HG02759 (cell line): ENCODE data around the gene PTPRN2.
"Not testable (repeated sequence)": the region's sequence is repeated elsewhere in the genome, so short reads cannot be mapped to it uniquely, and the experiment has no call there.

Experiments
- ATAC-seq: cut with Tn5 transposase; IDR thresholded peaks from one replicate; pipeline ENCODE4 v1.9.1; 2021; ENCODE audit warnings: mild to moderate bottlenecking, moderate library complexity; ENCODE audit not compliant: unreplicated experiment

The PTPRN2 gene

DNA sequence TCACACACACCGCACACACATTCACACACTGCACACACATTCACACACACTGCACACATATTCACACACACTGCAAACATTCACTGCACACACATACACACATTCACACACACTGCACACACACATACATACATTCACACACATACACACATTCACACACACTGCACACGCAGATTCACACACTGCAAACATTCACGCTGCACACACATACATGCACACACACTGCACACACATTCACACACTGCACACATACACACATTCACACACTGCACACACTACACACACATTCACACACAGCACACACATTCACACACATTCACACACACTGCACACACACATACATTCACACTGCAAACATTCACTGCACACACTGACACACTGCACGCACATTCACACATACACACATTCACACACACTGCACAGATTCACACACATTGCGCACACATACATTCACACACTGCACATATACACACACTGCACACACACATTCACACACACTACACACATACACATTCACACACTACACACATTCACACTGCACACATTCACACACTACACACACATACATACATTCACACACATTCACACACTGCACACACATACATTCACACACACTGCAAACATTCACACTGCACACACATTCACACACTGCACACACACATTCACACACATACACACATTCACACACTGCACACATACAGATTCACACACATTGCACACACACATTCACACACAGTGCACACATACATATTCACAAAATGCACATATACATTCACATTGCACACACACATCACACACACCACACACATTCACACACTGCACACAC, 325.1 kb downstream of the PTPRN2 start:
- ATAC-seq: no peak

DNA sequence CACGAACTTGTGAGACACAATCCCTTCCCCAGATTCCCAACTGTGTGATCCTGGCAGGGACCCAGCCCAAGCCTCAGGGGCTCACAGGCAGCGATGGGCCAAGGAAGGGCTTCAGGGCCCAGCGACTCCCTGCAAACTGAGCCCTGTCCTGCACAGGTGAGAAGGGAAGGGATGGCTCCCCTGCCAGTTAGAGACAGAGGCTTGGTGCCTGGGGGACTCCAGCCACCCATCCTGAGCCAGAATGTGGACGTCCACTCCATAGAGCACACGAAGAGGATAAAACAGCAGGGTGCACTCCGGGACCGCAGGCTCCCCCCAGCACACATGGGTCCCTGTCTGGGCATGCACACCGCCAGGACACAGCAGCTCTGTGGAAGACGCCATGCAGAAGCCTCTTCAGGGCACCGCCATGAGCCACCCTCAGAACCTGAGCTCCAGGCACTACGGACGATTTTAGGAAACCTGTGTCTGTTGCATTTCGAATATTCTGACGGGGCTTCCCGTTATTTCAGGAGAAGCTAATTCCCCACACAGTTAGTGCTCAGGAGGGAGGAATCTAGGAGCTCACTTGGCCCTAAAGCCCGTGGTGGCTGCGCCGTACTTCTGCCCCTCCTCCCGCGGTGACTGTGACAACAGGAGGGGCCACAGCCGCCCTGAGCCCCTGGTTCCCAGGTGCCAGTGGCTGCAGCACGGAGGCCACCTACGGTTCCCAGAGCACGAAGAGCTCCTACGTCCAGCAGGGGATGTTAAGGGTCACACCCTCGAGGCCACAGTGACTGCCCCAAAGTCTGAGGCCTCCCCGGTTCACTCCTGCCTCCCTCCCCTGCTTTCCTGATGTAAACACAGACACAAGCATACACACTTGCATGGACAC, 326.0 kb downstream of the PTPRN2 start:
- ATAC-seq: no peak

DNA sequence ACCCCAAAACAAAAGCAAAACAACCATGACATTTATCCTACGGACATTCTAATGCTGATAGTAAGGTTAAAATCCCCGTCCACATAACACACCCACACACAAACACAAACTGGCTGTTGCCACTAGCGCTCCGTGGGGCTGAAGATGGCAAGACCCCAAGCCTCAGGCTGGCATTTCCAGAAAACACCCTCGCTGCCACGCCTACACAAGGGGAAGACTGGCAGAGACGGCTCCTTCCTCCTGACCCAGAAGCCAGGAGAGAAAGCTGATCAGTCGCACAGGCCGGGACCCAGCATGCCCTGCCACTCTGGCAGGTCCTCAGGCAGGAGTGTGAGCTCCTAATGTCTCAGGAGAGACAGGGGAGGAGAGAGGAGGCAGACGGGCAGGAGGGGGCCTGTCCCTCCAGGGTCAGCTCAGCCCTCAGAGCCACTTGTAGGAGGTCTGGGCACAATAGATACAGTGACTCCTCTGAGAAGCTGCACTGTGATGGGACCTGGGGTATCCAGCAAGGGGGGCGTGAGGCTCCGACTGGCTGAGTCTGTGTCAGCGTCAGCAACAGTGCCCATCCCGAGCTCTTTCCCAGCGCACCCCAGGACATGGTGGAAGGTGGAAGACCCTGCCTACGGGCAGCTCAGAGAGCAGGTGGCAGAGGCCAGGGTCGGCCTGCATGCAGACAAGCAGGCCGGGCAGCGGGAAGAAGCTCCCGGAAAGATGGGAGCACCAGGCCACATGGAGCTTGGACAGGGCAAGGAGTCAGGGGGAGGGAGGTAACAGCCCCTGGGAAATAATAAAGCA, 326.9 kb downstream of the PTPRN2 start:
- ATAC-seq: no peak

DNA sequence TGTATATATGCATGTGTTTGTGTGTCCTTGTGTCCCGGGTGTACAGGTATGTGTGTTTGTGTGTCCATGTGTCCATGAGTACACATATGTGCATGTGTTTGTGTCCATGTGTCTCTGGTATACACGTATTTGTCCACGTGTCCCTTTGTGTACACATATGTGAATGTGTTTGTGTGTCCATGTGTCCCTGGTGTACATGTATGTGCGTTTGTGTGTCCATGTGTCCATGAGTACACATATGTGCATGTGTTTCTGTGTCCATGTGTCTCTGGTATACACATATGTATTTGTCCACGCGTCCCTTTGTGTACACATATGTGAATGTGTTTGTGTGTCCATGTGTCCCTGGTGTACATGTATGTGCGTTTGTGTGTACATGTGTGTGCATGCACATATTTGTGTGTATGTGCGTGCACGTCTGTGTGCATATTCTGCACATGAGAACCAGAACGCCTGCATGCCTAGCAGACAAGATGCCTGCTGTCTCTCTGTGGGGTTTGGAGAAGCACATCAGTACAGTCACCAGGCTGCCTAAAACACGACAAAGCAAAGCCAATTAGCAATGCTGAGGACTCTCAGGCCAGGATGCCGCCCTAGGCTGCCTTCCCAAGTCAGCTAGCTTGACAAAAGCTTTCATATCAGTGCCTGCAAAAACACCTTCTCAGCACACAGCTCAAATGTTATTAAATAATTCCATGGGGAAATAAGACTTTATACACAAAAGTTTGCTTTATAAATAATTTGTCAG, 327.8 kb downstream of the PTPRN2 start:
- ATAC-seq: no peak

DNA sequence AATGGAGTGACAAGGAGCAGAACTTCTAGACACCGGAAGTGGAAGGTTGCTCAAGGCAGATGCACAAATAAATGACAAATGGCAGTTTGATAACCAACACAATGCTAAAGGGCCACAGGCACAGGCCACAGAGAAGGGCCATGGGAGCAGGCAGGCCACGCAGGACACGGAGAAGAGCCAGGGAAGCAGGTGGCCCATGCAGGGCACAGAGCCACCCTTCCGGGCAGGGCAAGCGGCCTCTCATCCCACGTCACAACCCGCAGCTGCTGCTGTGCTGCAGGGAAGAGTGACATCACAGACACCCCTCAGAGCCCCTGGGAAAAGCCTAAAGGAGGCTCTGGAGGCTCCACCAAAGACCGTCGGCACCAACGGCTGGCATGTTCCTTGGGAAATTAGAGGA, 328.5 kb downstream of the PTPRN2 start:
- no peak for ATAC-seq

DNA sequence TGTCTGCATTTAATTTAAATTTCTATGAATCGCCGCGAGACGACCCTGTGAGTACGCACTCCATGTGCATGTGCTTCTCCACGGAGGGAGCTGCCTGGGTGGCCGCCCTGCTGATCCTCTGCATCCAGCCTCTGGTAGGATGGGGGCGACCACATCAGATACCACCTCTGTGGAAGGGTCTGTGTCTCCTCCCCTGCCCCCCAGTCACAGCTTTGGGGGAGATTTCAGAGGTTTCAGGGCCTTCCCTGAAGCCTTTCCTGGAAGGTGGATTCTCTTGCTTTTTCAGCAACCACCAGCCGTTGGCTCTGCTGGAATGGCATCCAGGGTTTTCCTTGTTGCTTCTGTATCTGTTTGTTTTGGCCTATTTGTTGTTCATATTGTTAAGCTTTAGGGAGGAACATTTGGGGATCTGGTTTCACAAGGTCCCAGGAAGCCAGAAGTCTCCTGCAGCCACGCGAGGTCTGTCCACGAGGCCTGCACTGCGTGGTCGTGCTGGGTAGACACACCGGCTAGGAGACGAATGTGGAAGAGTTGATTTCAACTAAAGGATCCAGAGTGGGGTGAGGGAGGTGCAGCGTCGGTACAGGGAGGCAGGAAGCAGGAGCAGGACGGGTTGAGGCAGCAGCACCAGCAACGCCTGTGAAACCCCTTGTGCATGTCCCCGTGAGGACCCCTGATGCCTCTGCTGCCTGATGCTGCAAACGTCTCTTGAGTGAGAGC, 329.1 kb downstream of the PTPRN2 start:
- no peak for ATAC-seq

DNA sequence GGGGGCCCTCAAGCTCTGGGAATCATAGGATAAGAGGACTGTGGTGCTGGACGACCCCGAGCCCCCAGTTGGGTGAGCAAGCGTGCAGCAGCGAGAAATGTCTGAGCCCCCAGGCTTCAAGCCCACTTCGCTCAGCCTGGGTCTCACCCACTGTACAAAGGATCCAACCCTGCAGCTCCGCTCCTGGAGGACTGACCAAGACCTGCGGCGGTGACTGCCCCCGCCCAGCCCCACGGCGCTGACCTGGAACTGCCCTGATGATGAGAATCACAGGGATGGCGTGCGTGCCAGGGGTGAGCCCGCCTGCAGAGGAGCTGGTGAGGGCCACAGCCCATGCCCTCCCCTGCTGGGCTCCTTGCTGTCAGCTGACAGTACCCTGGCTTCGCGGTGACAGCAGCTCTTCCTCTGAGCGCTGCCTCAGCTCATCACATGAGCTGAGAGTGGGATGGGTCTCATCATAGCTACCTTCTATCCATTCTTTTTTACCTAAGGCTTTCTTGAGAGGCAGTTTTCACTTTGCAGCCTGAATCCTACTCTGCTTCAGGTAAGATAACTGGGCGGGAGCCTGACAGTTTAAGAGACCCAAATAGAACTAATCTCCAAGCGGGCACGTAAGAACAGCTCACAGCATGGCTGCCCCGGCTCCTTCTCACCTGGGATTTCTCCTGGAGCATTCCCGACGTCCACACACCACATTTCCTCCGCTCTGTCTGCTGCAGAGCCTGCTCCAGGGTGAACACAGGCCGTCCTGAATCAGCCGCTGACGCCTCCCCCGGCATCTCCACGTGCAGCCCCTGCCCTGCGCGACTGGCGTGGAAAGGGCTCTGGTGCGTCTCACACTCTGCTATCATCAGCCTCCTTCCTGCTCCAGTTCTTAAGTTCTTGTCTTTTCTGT, 329.9 kb downstream of the PTPRN2 start:
- ATAC-seq: no peak

DNA sequence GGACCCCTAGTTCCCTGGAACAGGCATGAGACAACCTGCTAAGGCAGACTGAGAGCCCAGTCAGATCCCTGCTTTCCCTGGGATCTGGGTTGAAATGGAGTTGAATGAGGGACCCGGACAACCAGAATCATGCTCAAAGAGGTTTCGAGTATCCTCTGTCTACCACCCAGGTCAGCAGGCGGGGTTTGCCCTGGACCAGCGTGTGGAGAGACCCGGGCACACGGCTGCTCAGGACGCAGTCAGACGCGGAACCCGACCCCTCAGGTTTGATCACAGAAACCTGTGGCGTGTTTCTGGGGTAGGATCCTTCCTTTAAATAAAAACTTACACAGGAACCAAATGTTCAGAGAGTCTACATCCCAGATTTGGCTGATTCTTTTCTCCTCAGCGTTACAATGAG, 330.6 kb downstream of the PTPRN2 start:
- no peak for ATAC-seq

DNA sequence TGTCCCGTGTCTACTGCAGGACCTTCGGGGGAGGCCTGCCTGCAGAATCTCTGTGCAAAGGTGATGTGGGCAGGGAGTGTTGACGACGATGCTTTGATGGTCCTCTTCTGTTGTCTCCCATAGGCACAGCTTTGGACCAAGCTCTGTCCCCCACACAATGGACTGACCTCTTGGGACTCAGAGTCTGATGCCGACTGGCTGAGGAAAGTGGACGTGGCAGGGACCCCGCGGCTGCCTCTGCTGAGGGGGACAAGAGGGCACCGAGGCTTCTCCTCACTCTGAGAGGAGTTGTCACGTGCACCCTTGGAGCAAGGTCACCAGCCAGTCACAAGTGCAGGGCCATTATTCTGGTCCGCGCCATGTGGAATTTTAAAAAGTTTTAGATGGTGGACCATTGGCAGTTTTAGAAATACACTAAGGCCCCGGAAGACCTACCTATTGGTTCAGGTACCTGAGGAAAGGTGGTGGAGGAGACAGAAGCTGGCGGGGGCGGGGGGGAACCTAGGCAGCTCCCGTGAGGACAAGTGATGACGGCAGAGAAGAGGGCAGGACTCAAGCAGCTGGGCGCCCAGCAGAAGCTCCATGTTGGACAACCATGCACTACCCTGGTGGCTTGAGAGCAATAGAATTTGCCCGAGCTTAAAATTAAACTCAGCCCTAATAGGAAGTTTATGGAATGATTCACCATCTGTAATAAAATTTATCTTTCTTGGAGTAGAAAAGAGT, 331.4 kb downstream of the PTPRN2 start:
- no peak for ATAC-seq

DNA sequence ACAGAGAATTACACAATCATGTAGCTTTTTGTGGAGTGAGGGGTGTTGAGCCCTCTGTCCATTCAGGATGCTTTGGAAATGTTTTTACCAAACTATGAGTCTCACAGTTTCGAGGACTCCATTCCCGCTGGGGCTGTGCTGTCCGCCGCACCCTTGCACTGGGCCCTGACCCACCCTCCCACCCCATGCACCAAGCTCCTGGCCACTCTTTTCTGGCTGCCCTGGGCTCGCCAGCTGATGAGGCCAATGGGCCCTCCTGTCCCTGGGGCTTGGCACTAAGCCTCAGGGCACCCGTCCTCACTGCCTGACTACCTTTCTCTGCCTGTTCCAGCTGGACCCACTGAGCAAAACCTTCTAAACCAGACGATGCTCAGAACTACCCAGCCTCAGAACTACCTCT, 332.1 kb downstream of the PTPRN2 start:
- ATAC-seq: no peak

DNA sequence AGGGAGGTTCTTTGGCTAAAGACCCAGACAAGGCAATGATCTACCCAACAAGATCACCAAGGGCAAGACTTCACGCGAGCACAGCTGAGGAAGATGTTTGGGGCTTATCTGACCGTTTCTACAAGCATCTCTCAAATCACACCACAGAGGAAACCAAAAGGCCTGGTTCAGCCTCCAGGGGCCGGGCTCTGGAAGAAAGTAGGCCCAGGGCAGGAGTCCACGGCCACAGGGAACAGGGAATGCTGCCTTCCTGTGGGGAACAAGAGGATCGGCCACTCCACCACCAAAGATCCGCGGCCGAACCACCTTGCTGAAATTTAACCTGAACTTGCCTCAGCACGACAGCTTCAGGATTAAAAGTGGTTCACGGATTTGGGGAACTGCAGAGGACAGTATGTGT, 332.5 kb downstream of the PTPRN2 start:
- ATAC-seq: no peak

DNA sequence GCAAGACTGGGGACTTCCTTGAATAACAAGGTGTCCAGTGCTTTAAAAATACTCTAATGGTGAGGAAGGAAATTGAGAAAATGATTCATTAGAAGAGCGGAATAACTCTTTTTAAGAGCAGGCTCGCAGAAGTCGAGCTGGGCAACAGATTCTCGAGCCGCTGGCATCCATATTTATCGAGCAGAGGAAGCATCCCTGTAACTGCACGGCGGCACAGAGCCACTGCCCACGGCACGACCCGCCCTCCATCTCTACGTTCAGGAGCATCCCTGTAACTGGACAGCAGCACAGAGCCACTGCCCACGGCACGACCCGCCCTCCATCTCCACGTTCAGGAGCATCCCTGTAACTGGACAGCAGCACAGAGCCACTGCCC, 334.0 kb downstream of the PTPRN2 start:
- not testable (repeated sequence) for ATAC-seq

DNA sequence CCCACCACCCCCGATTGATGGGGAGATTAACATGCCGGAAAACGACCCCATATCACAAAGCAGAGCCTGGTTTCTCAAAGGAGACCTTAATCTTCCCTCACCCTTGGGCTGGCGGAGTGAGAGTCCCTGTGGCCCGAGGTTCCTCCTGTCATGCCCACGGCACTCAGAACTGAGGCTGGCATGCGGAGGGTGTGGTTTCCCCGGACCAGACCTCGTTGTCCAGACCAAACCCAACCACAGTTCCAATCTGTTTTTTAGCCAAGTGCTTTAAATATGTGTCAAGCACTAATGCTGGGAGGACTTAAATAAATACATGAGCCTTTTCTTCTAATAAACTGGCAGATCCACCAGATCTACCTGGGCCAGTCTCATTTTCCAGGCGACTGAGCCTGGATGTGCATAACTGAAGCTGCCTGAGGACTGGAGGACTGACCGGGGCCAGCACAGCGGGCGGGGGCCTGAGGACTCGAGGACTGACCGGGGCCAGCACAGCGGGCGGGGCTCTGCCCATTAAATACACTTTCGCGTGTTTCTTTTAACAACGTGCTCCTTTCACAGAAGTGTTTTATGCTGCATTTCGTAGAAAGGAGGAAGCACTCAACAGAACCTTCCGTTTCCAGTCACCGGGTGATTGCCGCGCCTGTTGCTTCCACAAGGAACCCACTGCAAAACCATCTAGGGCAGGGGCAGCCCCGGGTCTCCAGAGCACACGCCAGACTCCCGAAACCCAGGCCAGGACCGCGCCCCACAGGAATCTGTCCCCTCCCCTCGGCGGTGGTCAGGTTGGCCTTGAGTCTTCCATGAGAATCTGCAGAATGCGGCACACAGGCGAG, 334.6 kb downstream of the PTPRN2 start:
- no peak for ATAC-seq

DNA sequence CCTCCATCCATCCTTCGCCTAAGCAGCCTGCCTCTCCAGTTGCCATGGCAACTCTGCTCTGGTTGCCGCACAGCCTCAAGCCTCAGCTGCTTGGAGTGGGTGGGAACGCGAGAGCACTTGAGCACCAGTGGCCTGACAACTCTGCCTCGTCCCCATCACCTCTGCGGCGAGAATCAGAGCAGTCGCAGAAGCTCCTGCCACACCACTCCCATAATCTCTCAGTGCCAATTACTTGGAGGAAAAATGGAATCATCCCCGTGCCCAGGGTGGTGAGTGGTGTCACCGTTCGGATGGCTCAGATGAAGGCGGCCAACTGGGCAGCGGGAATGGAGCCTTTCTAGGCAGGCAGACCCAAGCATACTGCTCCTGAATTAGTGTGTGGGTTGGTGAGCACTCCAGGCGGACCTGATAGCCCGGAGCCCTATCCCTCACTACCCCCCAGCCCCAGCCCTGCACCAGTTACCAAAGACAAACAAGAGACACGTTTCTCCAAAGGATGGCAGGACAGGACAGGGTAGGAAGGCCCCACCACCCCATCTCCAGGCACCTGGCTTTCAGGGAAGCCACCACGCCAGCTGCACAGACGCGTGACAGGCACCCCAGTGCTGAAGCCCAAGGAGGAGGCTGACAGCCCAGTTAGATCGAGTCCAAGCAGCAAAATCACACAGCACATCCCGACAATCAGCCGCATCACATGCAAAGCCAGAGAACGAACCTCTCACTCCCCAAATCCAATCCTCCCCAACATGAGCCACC, 335.4 kb downstream of the PTPRN2 start:
- ATAC-seq: no peak

DNA sequence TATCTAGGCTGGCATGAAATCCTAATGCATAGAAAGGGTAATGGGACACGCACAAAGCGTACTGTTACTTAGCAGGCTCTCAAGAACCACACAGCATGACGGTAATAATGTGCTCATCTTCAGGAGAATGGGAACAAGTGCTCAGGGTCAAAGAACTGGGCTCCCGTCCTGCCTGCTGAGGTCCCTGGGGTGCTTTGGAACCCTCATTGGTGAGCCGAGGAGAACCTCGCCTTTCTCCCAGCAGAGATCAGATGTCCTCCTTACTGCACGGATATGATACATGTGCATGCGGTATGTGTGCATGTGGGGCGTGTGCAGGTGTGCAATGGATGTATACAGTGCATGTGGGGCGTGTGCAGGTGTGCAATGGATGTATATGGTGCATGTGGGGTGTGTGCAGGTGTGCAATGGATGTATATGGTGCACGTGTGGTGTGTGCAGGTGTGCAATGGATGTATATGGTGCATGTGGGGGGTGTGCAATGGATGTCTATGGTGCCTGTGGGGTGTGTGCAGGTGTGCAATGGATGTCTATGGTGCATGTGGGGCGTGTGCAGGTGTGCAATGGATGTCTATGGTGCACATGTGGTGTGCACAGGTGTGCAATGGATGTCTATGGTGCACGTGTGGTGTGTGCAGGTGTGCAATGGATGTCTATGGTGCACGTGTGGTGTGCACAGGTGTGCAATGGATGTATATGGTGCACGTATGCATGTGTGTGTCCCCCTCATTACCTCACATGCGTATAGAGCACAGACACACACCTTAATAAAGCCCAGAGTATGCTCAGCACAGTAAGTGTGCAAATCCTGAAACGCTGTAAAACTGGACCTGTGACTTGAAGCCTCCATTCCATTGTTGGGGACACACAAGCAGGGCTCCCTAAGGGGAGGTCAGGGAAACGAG, 336.3 kb downstream of the PTPRN2 start:
- ATAC-seq: no peak

DNA sequence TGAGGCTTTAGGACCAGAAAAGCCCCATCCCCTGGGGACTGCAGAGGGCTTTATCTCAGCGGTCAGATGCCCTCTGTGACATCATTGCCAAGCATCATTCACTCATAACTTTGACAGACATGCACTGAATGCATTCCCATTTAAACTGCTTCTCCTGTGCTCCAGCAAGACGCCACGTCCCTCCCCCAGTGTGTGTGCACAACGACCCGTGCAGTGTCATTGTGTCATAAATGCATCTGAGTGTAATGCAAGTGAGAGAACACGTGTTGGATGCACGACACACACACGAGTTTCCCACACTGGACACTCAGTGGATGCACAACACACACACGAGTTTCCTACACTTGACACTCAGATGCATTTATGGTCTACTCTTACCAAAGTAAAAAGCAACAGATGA, 337.9 kb downstream of the PTPRN2 start:
- no peak for ATAC-seq
